ENCODE data around the gene ENO4. TPM values are rescaled to one million over a fixed set of nuclear protein-coding genes. Genes with fewer than 3 reads are reported as not detected.

Gene ENO4
- 0.27 and 1.4 TPM in 2 replicates for total RNA-seq (ENCODE audit: low replicate concordance)

- peak; percentile 65 for DNase-seq (ENCODE audit: low read depth)
- H3K4me3 ChIP-seq (ENCODE audit: low read depth, low read length): peak within 1 kb of the TSS; percentile 70
- TF ChIP-seq CTCF (IDR thresholded peaks at IDR 0.05; ENCODE audit: insufficient read depth, low read length): no peak
These were observed at the start of gene ENO4 for GRCh38 chr10:116849248-116850057. TSS of gene ENO4 (plus strand) at chr10:116849499. CDS start at chr10:116849567, 68 bp downstream.

- no peak for DNase-seq (ENCODE audit: low read depth)
- H3K4me3 ChIP-seq (ENCODE audit: low read depth, low read length): no peak overlapping the region
- no peak for TF ChIP-seq CTCF (IDR thresholded peaks at IDR 0.05; ENCODE audit: insufficient read depth, low read length)
These were observed 48.9 kb upstream of the ENO4 start for GRCh38 chr10:116800286-116800929.

- DNase-seq (ENCODE audit: low read depth): no peak
- H3K4me3 ChIP-seq (ENCODE audit: low read depth, low read length): no peak overlapping the region
- TF ChIP-seq CTCF (IDR thresholded peaks at IDR 0.05; ENCODE audit: insufficient read depth, low read length): no peak
These were observed 47.6 kb upstream of the ENO4 start for GRCh38 chr10:116801658-116802057.

GRCh38 chr10:116802474-116802873, 46.8 kb upstream of the ENO4 start:
- DNase-seq (ENCODE audit: low read depth): no peak
- no peak overlapping the region for H3K4me3 ChIP-seq (ENCODE audit: low read depth, low read length)
- no peak for TF ChIP-seq CTCF (IDR thresholded peaks at IDR 0.05; ENCODE audit: insufficient read depth, low read length)

- TF ChIP-seq CTCF (IDR thresholded peaks at IDR 0.05; ENCODE audit: insufficient read depth, low read length): no peak
- no peak for DNase-seq (ENCODE audit: low read depth)
- no peak overlapping the region for H3K4me3 ChIP-seq (ENCODE audit: low read depth, low read length)
These were observed 46.4 kb upstream of the ENO4 start for GRCh38 chr10:116802876-116803275.

GRCh38 chr10:116803451-116804249, 45.6 kb upstream of the ENO4 start:
- H3K4me3 ChIP-seq (ENCODE audit: low read depth, low read length): no peak overlapping the region
- DNase-seq (ENCODE audit: low read depth): no peak
- no peak for TF ChIP-seq CTCF (IDR thresholded peaks at IDR 0.05; ENCODE audit: insufficient read depth, low read length)

Measured in fibroblast of the aortic adventitia (primary cell).